Naive thymus-derived CD8-positive, alpha-beta T cell (primary cell): ENCODE measurements around the gene OR5D13. TPM values are rescaled to one million over a fixed set of nuclear protein-coding genes. Genes with fewer than 3 reads are reported as not detected.

Experiments
- ATAC-seq, 2 donors: fragments of 150-1000 bp; cut with Tn5 transposase in 1 of 2; sonication (Bioruptor Pico), chemical (Tn5 transposase) in 1 of 2; 1 replicate in 1 of 2; 2 replicates in 1 of 2; pipeline ENCODE4 v1.10.0; 2021; ENCODE audit warnings: mild to moderate bottlenecking in 2 of 2, moderate library complexity in 2 of 2
- POLR2A ChIA-PET: fragments of 350-600 bp; sonication (Branson Sonifier 250); formaldehyde crosslinking; loops from one replicate; lab custom pipeline; 2021; ENCODE audit warnings: antibody characterized with exemption; lab: Charles Lee
- DNase-seq, 10 donors: peaks; one replicate each; pipeline versions ENCODE4 v3.0.0 to v3.0.0-alpha.2; 2020 to 2022
- H3K27ac Mint-ChIP-seq, 10 donors: one replicate each; pipeline ENCODE4 v1.8.0; 2020 to 2022; ENCODE audit warnings: mild to moderate bottlenecking in 10 of 10, mixed read lengths in 10 of 10, moderate library complexity in 4 of 10, inconsistent platforms in 1 of 10
- H3K27me3 Mint-ChIP-seq, 5 donors: one replicate each; pipeline ENCODE4 v1.8.0; 2021 to 2022; ENCODE audit warnings: mixed read lengths in 5 of 5
- H3K36me3 Mint-ChIP-seq, 3 donors: one replicate each; pipeline ENCODE4 v1.8.0; 2020 to 2022; ENCODE audit warnings: mixed read lengths in 3 of 3, mild to moderate bottlenecking in 2 of 3, inconsistent platforms in 1 of 3
- H3K4me1 Mint-ChIP-seq, 4 donors: one replicate each; pipeline ENCODE4 v1.8.0; 2021 to 2022; ENCODE audit warnings: mixed read lengths in 4 of 4
- H3K4me3 Mint-ChIP-seq, 10 donors: one replicate each; pipeline ENCODE4 v1.8.0; 2020 to 2022; ENCODE audit warnings: mild to moderate bottlenecking in 10 of 10, mixed read lengths in 10 of 10, moderate library complexity in 6 of 10, inconsistent platforms in 1 of 10
- H3K9me3 Mint-ChIP-seq, 9 donors: one replicate each; pipeline ENCODE4 v1.8.0; 2020 to 2022; ENCODE audit warnings: mixed read lengths in 9 of 9, mild to moderate bottlenecking in 3 of 9, inconsistent platforms in 1 of 9, moderate library complexity in 1 of 9
- polyA plus RNA-seq, 3 donors: library from polyadenylated mRNA; unstranded; fragments of 300-500 nt; fragmentation: Illumina TruSeq; gene quantifications; one replicate each; pipeline ENCODE4 v1.2.3, GENCODE V29; 2021
- total RNA-seq, 8 experiments: library from RNA in 2 of 8; stranded (reverse) in 2 of 8; gene quantifications; one replicate each; pipeline ENCODE4 v1.2.3 and lab custom pipeline; 2021 to 2026

OR5D13 gene
- not detected for total RNA-seq
- polyA plus RNA-seq = not detected
- total RNA-seq (lab: John Stamatoyannopoulos, UW) = 0 reads per million in 6 experiments

- Mint-ChIP-seq H3K27me3 (no peaks in the 10 kb centered on the region), H3K9me3 (peaks cover 0 to 37% (median 13%) of the 10 kb centered on the region in 9 donors), H3K4me1 (no peaks in the 10 kb centered on the region), H3K36me3 (peaks cover 0 to 6% (median 0%) of the 10 kb centered on the region in 3 donors), H3K4me3 (no peak within 1 kb of the TSS), H3K27ac (no peak within 1 kb of the TSS)
- ATAC-seq (no peak), DNase-seq (no peak)
- POLR2A ChIA-PET = no interaction called here
These were observed at the start of gene OR5D13 for GRCh38 chr11:55773138-55773537. Gene OR5D13 (plus strand): TSS chr11:55773438. CDS start chr11:55773438, 0 bp downstream.

GRCh38 chr11:55726715-55727324 lies 46.4 kb upstream of the OR5D13 start:
- DNase-seq (no peak), ATAC-seq (no peak)
- peaks cover 2 to 26% (median 11%) of the 10 kb centered on the region in 9 donors for H3K9me3 Mint-ChIP-seq
- POLR2A ChIA-PET = no interaction called here
- no peaks in the 10 kb centered on the region for H3K4me1 Mint-ChIP-seq
- no peaks in the 10 kb centered on the region for H3K27me3 Mint-ChIP-seq
- no peak overlapping the region for H3K4me3 Mint-ChIP-seq
- no peaks in the 10 kb centered on the region for H3K36me3 Mint-ChIP-seq
- H3K27ac Mint-ChIP-seq = no peak overlapping the region

GRCh38 chr11:55732936-55733335 lies 40.3 kb upstream of the OR5D13 start:
- Mint-ChIP-seq H3K9me3 (peaks cover 4 to 51% (median 22%) of the 10 kb centered on the region in 9 donors), H3K27ac (no peak overlapping the region), H3K4me3 (no peak overlapping the region), H3K27me3 (no peaks in the 10 kb centered on the region), H3K36me3 (peaks cover 0 to 9% (median 0%) of the 10 kb centered on the region in 3 donors), H3K4me1 (peaks cover 0 to 2% (median 0%) of the 10 kb centered on the region in 4 donors)
- DNase-seq (no peak), ATAC-seq (no peak)
- POLR2A ChIA-PET = no interaction called here

- POLR2A ChIA-PET = no interaction called here
- H3K4me3 Mint-ChIP-seq = no peak overlapping the region
- H3K27me3 Mint-ChIP-seq = no peaks in the 10 kb centered on the region
- H3K9me3 Mint-ChIP-seq = peaks cover 7 to 29% (median 13%) of the 10 kb centered on the region in 9 donors
- DNase-seq (no peak), ATAC-seq (no peak)
- H3K27ac Mint-ChIP-seq = no peak overlapping the region
- no peaks in the 10 kb centered on the region for H3K36me3 Mint-ChIP-seq
- H3K4me1 Mint-ChIP-seq = no peaks in the 10 kb centered on the region
These were observed 18.4 kb downstream of the OR5D13 start for GRCh38 chr11:55791606-55792005.

GRCh38 chr11:55793321-55793720 lies 20.1 kb downstream of the OR5D13 start:
- DNase-seq (no peak), ATAC-seq (no peak)
- H3K27ac Mint-ChIP-seq = no peak overlapping the region
- no peaks in the 10 kb centered on the region for H3K4me1 Mint-ChIP-seq
- H3K27me3 Mint-ChIP-seq = no peaks in the 10 kb centered on the region
- POLR2A ChIA-PET = no interaction called here
- H3K9me3 Mint-ChIP-seq = peaks cover 5 to 18% (median 9%) of the 10 kb centered on the region in 9 donors
- H3K4me3 Mint-ChIP-seq = no peak overlapping the region
- H3K36me3 Mint-ChIP-seq = no peaks in the 10 kb centered on the region

GRCh38 chr11:55795256-55795655 lies 22.0 kb downstream of the OR5D13 start, which contains the start of gene OR5D14:
Gene OR5D14 (plus strand): TSS chr11:55795556. CDS start chr11:55795556, 0 bp downstream.
- no peak for ATAC-seq
- POLR2A ChIA-PET = no interaction called here
- H3K4me3 Mint-ChIP-seq = no peak within 1 kb of the TSS
- no peaks in the 10 kb centered on the region for H3K4me1 Mint-ChIP-seq
- peaks cover 11 to 34% (median 19%) of the 10 kb centered on the region in 9 donors for H3K9me3 Mint-ChIP-seq
- no peak for DNase-seq
- no peaks in the 10 kb centered on the region for H3K27me3 Mint-ChIP-seq
- H3K27ac Mint-ChIP-seq = no peak within 1 kb of the TSS
- no peaks in the 10 kb centered on the region for H3K36me3 Mint-ChIP-seq

- Mint-ChIP-seq H3K27ac (no peak overlapping the region), H3K4me1 (no peaks in the 10 kb centered on the region), H3K4me3 (no peak overlapping the region), H3K9me3 (peaks cover 0 to 54% (median 24%) of the 10 kb centered on the region in 9 donors), H3K27me3 (no peaks in the 10 kb centered on the region), H3K36me3 (peaks cover 0 to 15% (median 0%) of the 10 kb centered on the region in 3 donors)
- ATAC-seq (no peak), DNase-seq (no peak)
- POLR2A ChIA-PET = no interaction called here
These were observed 33.0 kb downstream of the OR5D13 start for GRCh38 chr11:55806248-55806647.

- H3K27ac Mint-ChIP-seq = no peak within 1 kb of the TSS
- no peak for DNase-seq
- peaks cover 8 to 42% (median 28%) of the 10 kb centered on the region in 9 donors for H3K9me3 Mint-ChIP-seq
- H3K27me3 Mint-ChIP-seq = no peaks in the 10 kb centered on the region
- H3K4me3 Mint-ChIP-seq = no peak within 1 kb of the TSS
- POLR2A ChIA-PET = no interaction called here
- ATAC-seq = no peak
- H3K4me1 Mint-ChIP-seq = no peaks in the 10 kb centered on the region
- H3K36me3 Mint-ChIP-seq = peaks cover 0 to 8% (median 0%) of the 10 kb centered on the region in 3 donors
These were observed 37.8 kb downstream of the OR5D13 start, which contains the start of gene OR5L1 for GRCh38 chr11:55811067-55811466. Gene OR5L1 (plus strand): TSS chr11:55811367. CDS start chr11:55811467, 100 bp downstream.

- ATAC-seq (no peak), DNase-seq (no peak)
- Mint-ChIP-seq H3K4me3 (no peak within 1 kb of the TSS), H3K27ac (no peak within 1 kb of the TSS), H3K4me1 (peaks cover 0 to 3% (median 0%) of the 10 kb centered on the region in 4 donors), H3K9me3 (peaks cover 8 to 38% (median 19%) of the 10 kb centered on the region in 9 donors), H3K36me3 (peaks cover 0 to 9% (median 0%) of the 10 kb centered on the region in 3 donors), H3K27me3 (no peaks in the 10 kb centered on the region)
- POLR2A ChIA-PET = no interaction called here
These were observed 46.1 kb downstream of the OR5D13 start, which contains the start of gene OR5D18 for GRCh38 chr11:55819330-55819729. Gene OR5D18 (plus strand): TSS chr11:55819630. CDS start chr11:55819630, 0 bp downstream.

Other genes with a start within 250 kb of the OR5D13 start
- not detected for gene OR4C15, start 219.0 kb upstream of the OR5D13 start, total RNA-seq
- not detected for gene OR4C15, start 219.0 kb upstream of the OR5D13 start, polyA plus RNA-seq
- not detected for gene OR4C16, start 201.3 kb upstream of the OR5D13 start, total RNA-seq
- not detected for gene OR4C16, start 201.3 kb upstream of the OR5D13 start, polyA plus RNA-seq
- not detected for gene OR4C11, start 165.8 kb upstream of the OR5D13 start, total RNA-seq
- not detected for gene OR4C11, start 165.8 kb upstream of the OR5D13 start, polyA plus RNA-seq
- gene OR4P4, start 138.3 kb upstream of the OR5D13 start, total RNA-seq = not detected
- not detected for gene OR4P4, start 138.3 kb upstream of the OR5D13 start, polyA plus RNA-seq
- not detected for gene OR4S2, start 125.1 kb upstream of the OR5D13 start, total RNA-seq
- not detected for gene OR4S2, start 125.1 kb upstream of the OR5D13 start, polyA plus RNA-seq
- not detected for gene OR4C6, start 111.2 kb upstream of the OR5D13 start, total RNA-seq
- not detected for gene OR4C6, start 111.2 kb upstream of the OR5D13 start, polyA plus RNA-seq
- not detected for gene OR5D14, start 22.1 kb downstream of the OR5D13 start, total RNA-seq
- gene OR5D14, start 22.1 kb downstream of the OR5D13 start, polyA plus RNA-seq = not detected
- gene OR5L1, start 37.9 kb downstream of the OR5D13 start, total RNA-seq = not detected
- gene OR5L1, start 37.9 kb downstream of the OR5D13 start, polyA plus RNA-seq = not detected
- not detected for gene OR5D18, start 46.2 kb downstream of the OR5D13 start, total RNA-seq
- not detected for gene OR5D18, start 46.2 kb downstream of the OR5D13 start, polyA plus RNA-seq
- gene OR5L2, start 53.8 kb downstream of the OR5D13 start, total RNA-seq = not detected
- not detected for gene OR5L2, start 53.8 kb downstream of the OR5D13 start, polyA plus RNA-seq
- gene OR5D16, start 65.3 kb downstream of the OR5D13 start, total RNA-seq = not detected
- gene OR5D16, start 65.3 kb downstream of the OR5D13 start, polyA plus RNA-seq = not detected
- gene TRIM51, start 109.9 kb downstream of the OR5D13 start, total RNA-seq = not detected
- not detected for gene TRIM51, start 109.9 kb downstream of the OR5D13 start, polyA plus RNA-seq
- gene OR5W2, start 141.1 kb downstream of the OR5D13 start, total RNA-seq = not detected
- not detected for gene OR5W2, start 141.1 kb downstream of the OR5D13 start, polyA plus RNA-seq
- not detected for gene OR5I1, start 163.0 kb downstream of the OR5D13 start, total RNA-seq
- gene OR5I1, start 163.0 kb downstream of the OR5D13 start, polyA plus RNA-seq = not detected
- not detected for gene OR10AG1, start 196.5 kb downstream of the OR5D13 start, total RNA-seq
- gene OR10AG1, start 196.5 kb downstream of the OR5D13 start, polyA plus RNA-seq = not detected
- gene OR5F1, start 221.2 kb downstream of the OR5D13 start, total RNA-seq = not detected
- not detected for gene OR5F1, start 221.2 kb downstream of the OR5D13 start, polyA plus RNA-seq